ENCODE data around the gene JPT2. TPM values are rescaled to one million over a fixed set of nuclear protein-coding genes. Genes with fewer than 3 reads are reported as not detected.

Gene JPT2
- polyA plus RNA-seq, 1 experiment: 41.2 TPM

DNA sequence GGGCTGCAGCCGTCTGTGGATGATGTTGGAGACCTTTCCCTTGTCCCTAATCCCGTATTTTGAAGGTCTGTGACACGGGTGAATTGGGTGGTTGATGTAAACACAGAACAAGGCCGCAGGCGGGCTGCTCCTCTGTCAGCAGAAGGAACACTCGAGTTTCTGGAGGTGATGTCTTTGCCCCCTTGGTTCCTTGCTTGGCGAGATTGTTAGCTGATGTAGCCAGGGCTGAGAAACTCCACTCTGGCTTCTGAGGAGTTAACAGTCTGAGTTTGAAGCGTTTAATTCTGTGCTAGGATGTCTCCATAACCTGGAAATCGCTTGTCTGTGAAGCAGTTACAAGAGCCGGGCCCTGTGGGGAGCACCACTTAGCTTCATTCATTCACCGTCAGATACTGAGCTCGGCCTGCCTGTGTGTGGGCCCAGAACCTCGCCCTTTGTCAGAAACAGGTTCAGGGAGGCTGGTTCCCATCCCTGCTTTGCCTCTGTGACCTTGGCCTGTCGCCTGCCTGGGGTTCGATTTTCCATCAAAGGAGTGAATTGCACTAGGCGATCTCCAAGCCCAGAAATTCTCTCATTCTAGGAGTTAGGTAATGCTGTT lies 29.2 kb downstream of the JPT2 start:
- CTCF ChIA-PET: interaction anchor here (0.5 to 3.0 kb wide), 4 partner anchors 10 to 1151 kb away, joined by 3 to 29 read pairs (median 10); no protein-coding TSS in a partner anchor
- peak overlapping the region; percentile 55 for H3K27ac ChIP-seq (ENCODE audit: low read depth, low read length)
- POLR2A ChIA-PET: no interaction called here
- H3K27me3 ChIP-seq (ENCODE audit: control insufficient read depth, insufficient read depth, low read length): no peaks in the 10 kb centered on the region
- peak overlapping the region; percentile 94 for H3K4me3 ChIP-seq (ENCODE audit: low read depth, low read length)
- TF ChIP-seq, protein P1, sequence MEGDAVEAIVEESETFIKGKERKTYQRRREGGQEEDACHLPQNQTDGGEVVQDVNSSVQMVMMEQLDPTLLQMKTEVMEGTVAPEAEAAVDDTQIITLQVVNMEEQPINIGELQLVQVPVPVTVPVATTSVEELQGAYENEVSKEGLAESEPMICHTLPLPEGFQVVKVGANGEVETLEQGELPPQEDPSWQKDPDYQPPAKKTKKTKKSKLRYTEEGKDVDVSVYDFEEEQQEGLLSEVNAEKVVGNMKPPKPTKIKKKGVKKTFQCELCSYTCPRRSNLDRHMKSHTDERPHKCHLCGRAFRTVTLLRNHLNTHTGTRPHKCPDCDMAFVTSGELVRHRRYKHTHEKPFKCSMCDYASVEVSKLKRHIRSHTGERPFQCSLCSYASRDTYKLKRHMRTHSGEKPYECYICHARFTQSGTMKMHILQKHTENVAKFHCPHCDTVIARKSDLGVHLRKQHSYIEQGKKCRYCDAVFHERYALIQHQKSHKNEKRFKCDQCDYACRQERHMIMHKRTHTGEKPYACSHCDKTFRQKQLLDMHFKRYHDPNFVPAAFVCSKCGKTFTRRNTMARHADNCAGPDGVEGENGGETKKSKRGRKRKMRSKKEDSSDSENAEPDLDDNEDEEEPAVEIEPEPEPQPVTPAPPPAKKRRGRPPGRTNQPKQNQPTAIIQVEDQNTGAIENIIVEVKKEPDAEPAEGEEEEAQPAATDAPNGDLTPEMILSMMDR (IDR thresholded peaks at IDR 0.05; ENCODE audit: low read depth, low read length): no peak
- DNase-seq (ENCODE audit: low read depth, low spot score): no peak
- no peaks in the 10 kb centered on the region; the same call in 1 of the 2 replicates for H3K9me3 ChIP-seq (ENCODE audit: control insufficient read depth, insufficient read depth, low read length)

DNA sequence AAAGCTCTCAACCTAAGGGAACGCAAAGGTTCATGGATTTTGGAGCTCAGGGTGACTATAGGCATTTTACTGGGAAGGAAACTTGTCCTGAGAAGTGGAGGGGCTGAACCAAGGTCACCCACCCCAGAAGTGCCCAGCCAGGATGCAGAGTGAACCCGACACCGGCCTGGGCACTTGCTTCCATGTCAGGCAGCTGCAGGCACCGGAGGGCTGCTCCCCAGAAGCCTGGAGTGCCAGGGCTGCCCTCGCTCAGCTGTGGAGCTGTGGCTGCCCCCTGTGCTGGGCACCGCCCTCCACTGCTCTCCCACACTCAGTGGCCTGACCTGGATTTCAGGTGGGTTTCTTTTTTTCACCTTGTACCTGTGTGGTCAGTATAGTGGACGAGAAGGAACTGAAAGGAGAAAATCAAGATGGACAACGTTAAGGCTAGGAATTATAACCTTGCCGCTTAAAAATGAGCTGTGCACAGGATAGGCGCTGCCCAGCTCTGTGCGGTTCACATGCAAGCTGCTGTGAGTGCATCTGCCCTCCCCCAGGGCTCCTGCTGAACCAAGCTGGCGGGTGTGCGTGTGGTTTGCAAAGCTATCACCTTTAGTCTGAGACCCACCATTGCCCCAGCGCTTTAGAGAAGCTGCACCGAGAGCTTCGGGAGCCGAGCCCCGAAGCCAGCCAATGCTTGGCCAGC lies 30.1 kb downstream of the JPT2 start:
- ChIA-PET POLR2A (no interaction called here), CTCF (interaction anchor here (3.0 kb wide), 1 partner anchor 18 kb away, joined by 29 read pairs; no protein-coding TSS in a partner anchor)
- DNase-seq (ENCODE audit: low read depth, low spot score): no peak
- Histone ChIP-seq H3K27me3 (ENCODE audit: control insufficient read depth, insufficient read depth, low read length) (no peaks in the 10 kb centered on the region), H3K27ac (ENCODE audit: low read depth, low read length) (no peak overlapping the region), H3K4me3 (ENCODE audit: low read depth, low read length) (peak overlapping the region; percentile 94), H3K9me3 (ENCODE audit: control insufficient read depth, insufficient read depth, low read length) (no peaks in the 10 kb centered on the region; the same call in 1 of the 2 replicates)
- TF ChIP-seq, protein P1 (IDR thresholded peaks at IDR 0.05; ENCODE audit: low read depth, low read length): no peak

DNA sequence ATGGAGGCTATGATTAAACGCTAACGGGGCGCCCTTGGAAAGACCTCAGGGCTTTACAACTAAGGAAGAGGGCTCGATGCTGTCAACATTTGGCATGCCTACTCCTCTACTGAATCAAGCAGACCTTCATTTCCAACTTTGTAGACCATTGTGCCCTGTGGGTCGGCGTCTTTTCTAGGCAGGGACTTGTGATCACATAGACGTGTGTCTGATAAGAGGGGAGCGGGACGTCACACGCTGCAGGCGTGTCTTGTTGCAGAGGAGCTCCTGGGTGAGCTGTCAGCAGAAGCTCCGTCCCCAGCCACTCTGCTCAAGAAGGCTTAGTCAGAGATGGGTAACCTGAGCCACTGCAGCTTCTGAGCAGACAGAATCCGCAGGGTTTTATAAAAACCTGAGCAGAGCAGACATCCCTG lies 30.7 kb downstream of the JPT2 start:
- no peaks in the 10 kb centered on the region for H3K27me3 ChIP-seq (ENCODE audit: control insufficient read depth, insufficient read depth, low read length)
- H3K27ac ChIP-seq (ENCODE audit: low read depth, low read length): peak overlapping the region; percentile 31
- TF ChIP-seq, protein P1 (IDR thresholded peaks at IDR 0.05; ENCODE audit: low read depth, low read length): no peak
- CTCF ChIA-PET: no interaction called here
- H3K9me3 ChIP-seq (ENCODE audit: control insufficient read depth, insufficient read depth, low read length): no peaks in the 10 kb centered on the region; the same call in 1 of the 2 replicates
- POLR2A ChIA-PET: no interaction called here
- peak; percentile 45 for DNase-seq (ENCODE audit: low read depth, low spot score)
- peak overlapping the region; percentile 29 for H3K4me3 ChIP-seq (ENCODE audit: low read depth, low read length)

DNA sequence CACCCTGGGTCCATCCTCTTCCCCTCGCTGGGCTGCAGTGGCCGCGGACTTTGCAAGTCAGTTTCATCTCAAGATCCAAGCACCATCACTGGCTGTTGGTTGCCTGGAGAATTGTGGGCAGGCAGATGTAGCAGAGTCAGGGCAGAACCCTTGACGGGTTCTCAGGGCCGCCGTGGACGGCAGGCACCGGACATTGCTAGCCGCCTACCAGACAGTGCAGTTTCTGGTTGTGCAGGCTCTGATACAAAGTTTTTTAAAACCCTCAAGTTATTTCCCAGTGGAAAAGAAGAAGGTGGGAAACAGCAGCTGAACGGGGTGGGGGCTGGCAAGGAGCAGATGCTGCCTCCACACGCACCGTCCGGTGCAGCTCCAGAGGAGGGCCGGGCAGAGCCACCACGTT lies 31.3 kb downstream of the JPT2 start:
- no peaks in the 10 kb centered on the region for H3K27me3 ChIP-seq (ENCODE audit: control insufficient read depth, insufficient read depth, low read length)
- no peaks in the 10 kb centered on the region; the same call in 1 of the 2 replicates for H3K9me3 ChIP-seq (ENCODE audit: control insufficient read depth, insufficient read depth, low read length)
- H3K4me3 ChIP-seq (ENCODE audit: low read depth, low read length): peak overlapping the region; percentile 29; the same call in 1 of the 2 replicates
- DNase-seq (ENCODE audit: low read depth, low spot score): no peak
- TF ChIP-seq, protein P1 (IDR thresholded peaks at IDR 0.05; ENCODE audit: low read depth, low read length): no peak
- peak overlapping the region; percentile 31 for H3K27ac ChIP-seq (ENCODE audit: low read depth, low read length)
- POLR2A ChIA-PET: no interaction called here
- CTCF ChIA-PET: interaction anchor here (0.5 kb wide), 1 partner anchor 1309 kb away, joined by 8 read pairs; no protein-coding TSS in a partner anchor
